Small intestine (tissue), 16 donors: ENCODE data around the gene AKAP5. TPM values are rescaled to one million over a fixed set of nuclear protein-coding genes. Genes with fewer than 3 reads are reported as not detected.
A peak's percentile ranks its signal among the peaks of the same experiment; 100 is the strongest.

Experiments
- DNase-seq, 2 donors: peaks; one replicate each; pipeline versions ENCODE4 v3.0.0 to v3.0.0-alpha.2; 2013
- FAIRE-seq: peaks from 2 replicates; lab custom pipeline; 2012; peaks lifted over from hg19 to GRCh38; lab: Jason Lieb, UNC
- H3K27ac ChIP-seq, 3 donors: one replicate each; pipeline ENCODE4 v1.5.1; 2013; ENCODE audit warnings: low read length in 2 of 3, mild to moderate bottlenecking in 2 of 3, control low read depth in 1 of 3, inconsistent platforms in 1 of 3, low read depth in 1 of 3, moderate library complexity in 1 of 3
- H3K27me3 ChIP-seq, 3 donors: one replicate each; pipeline ENCODE4 v1.6.1; 2013; ENCODE audit warnings: low read length in 3 of 3, inconsistent platforms in 1 of 3; ENCODE audit not compliant: control insufficient read depth in 3 of 3, insufficient read depth in 3 of 3
- H3K36me3 ChIP-seq, 3 donors: one replicate each; pipeline ENCODE4 v1.6.1; 2013; ENCODE audit warnings: low read length in 3 of 3, inconsistent platforms in 1 of 3, low read depth in 1 of 3, mild to moderate bottlenecking in 1 of 3, moderate library complexity in 1 of 3; ENCODE audit not compliant: control insufficient read depth in 3 of 3, insufficient read depth in 2 of 3
- H3K4me1 ChIP-seq, 3 donors: one replicate each; pipeline ENCODE4 v1.6.1; 2013; ENCODE audit warnings: low read length in 2 of 3, inconsistent platforms in 1 of 3, low read depth in 1 of 3, mild to moderate bottlenecking in 1 of 3, moderate library complexity in 1 of 3; ENCODE audit not compliant: control insufficient read depth in 3 of 3, insufficient read depth in 2 of 3
- H3K4me3 ChIP-seq, 3 donors: one replicate each; pipeline ENCODE4 v1.5.1; 2013; ENCODE audit warnings: low read length in 3 of 3, control low read depth in 1 of 3, inconsistent platforms in 1 of 3, low read depth in 1 of 3, mild to moderate bottlenecking in 1 of 3, moderate library complexity in 1 of 3
- H3K9me3 ChIP-seq, 2 donors: one replicate each; pipeline ENCODE4 v1.6.1; 2013; ENCODE audit warnings: low read depth in 1 of 2, low read length in 1 of 2; ENCODE audit not compliant: control insufficient read depth in 2 of 2, insufficient read depth in 1 of 2
- WGBS, 3 donors: extraction: QIAGEN DNeasy Blood & Tissue Kit; methylation state at CpG; one replicate each; pipeline ENCODE4 v1.1.7; 2013; 5-methylcytosine and 5-hydroxymethylcytosine counted together
- long read RNA-seq, 10 donors: transcript quantifications; one replicate each; lab custom pipeline, GENCODE V29; 2026
- polyA plus RNA-seq, 4 donors: library from polyadenylated mRNA; stranded (reverse) in 3 of 4; unstranded in 1 of 4; fragments of 200-250 nt in 3 of 4; fragments of 120-200 nt in 1 of 4; gene quantifications; one replicate each; pipeline versions ENCODE4 v1.2.1 to v1.2.3, GENCODE V29; 2013
- donor health status: healthy with polysubstance abuse.
- donor health status: control.
- donor health status: control.
- donor health status: Bipolar disorder and iron deficiency.
- donor health status: healthy.

AKAP5 gene, protein sequence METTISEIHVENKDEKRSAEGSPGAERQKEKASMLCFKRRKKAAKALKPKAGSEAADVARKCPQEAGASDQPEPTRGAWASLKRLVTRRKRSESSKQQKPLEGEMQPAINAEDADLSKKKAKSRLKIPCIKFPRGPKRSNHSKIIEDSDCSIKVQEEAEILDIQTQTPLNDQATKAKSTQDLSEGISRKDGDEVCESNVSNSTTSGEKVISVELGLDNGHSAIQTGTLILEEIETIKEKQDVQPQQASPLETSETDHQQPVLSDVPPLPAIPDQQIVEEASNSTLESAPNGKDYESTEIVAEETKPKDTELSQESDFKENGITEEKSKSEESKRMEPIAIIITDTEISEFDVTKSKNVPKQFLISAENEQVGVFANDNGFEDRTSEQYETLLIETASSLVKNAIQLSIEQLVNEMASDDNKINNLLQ
- polyA plus RNA-seq: 1 to 10 TPM in 1 of 4 donors, under 1 TPM in 3; 0.27 to 6.9 (median 0.58) TPM
- long read RNA-seq, donor 1: 0 reads
- long read RNA-seq, donor 2, partial matches to known transcripts: 0 of 1 reads
- long read RNA-seq, donor 2, other reads (novel, unspliced or antisense): 0 of 1 reads
- long read RNA-seq, donor 3, full-length matches to known transcripts: 3 of 3 reads
- long read RNA-seq, donor 3, partial matches to known transcripts: 0 of 3 reads
- long read RNA-seq, donor 3, other reads (novel, unspliced or antisense): 0 of 3 reads
- long read RNA-seq, donor 4, partial matches to known transcripts: 0 of 1 reads
- long read RNA-seq, donor 4, other reads (novel, unspliced or antisense): 0 of 1 reads
- long read RNA-seq, donor 5, full-length matches to known transcripts: 2 of 2 reads
- long read RNA-seq, donor 5, partial matches to known transcripts: 0 of 2 reads
- long read RNA-seq, donor 5, other reads (novel, unspliced or antisense): 0 of 2 reads
- long read RNA-seq, donor 6, partial matches to known transcripts: 0 of 1 reads
- long read RNA-seq, donor 6, other reads (novel, unspliced or antisense): 0 of 1 reads
- long read RNA-seq, donor 7: 0 reads
- long read RNA-seq, donor 8: 0 reads
- long read RNA-seq, donor 9, full-length matches to known transcripts: 1 of 1 reads
- long read RNA-seq, donor 9, partial matches to known transcripts: 0 of 1 reads
- long read RNA-seq, donor 9, other reads (novel, unspliced or antisense): 0 of 1 reads
- long read RNA-seq, donor 10, full-length matches to known transcripts: 8 of 8 reads
- long read RNA-seq, donor 10, partial matches to known transcripts: 0 of 8 reads
- long read RNA-seq, donor 10, other reads (novel, unspliced or antisense): 0 of 8 reads

DNA sequence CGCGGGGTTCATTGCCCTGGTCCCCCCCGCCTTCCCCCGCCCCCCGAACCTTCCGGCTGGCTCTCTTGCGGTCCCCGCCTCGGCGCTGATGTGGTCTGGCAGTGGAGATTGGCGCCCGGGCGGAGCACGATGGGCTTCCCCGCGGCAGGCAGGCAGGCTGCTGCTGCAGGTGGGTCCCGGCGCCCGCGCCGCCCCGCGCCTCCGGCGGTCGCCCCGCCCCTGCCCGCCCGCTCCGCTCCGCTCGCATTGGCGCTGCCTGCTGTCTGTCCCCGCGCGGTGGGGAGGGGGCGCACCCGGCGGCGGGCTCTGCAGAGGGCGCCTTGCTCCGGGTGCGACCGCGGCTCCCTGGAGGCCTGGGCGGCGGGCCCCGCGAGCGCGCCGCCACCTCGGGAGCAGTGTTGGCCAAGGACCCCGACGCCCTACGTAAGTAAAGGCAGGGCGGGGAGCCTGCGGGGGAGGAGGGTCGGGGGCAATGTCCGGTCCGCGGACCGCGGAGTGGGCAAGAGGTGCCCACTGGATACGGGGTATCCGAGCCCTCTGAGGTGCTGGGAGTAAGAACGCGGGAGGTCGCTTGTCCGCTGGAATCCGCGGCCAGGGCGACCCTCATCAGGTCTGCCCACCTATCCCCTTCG, at the start of gene AKAP5:
TSS of gene AKAP5 (plus strand) at position 309 of the 632 bp plus-strand sequence. CDS start 2,896 bp downstream, outside the sequence.
- FAIRE-seq (no peak), DNase-seq (peak; percentile 27 to 83)
- WGBS, 3 donors: 1% methylated on average over 24 to 74 of the region's 74 CpGs
- Histone ChIP-seq H3K9me3 (no peaks in the 10 kb centered on the region), H3K27me3 (no peaks in the 10 kb centered on the region), H3K27ac (peak within 1 kb of the TSS; percentile 24 to 52 (median 33)), H3K4me1 (peaks cover 0 to 7% (median 0%) of the 10 kb centered on the region in 3 donors), H3K36me3 (peaks cover 0 to 2% (median 0%) of the 10 kb centered on the region in 3 donors), H3K4me3 (peak within 1 kb of the TSS; percentile 64 to 85 (median 65))

DNA sequence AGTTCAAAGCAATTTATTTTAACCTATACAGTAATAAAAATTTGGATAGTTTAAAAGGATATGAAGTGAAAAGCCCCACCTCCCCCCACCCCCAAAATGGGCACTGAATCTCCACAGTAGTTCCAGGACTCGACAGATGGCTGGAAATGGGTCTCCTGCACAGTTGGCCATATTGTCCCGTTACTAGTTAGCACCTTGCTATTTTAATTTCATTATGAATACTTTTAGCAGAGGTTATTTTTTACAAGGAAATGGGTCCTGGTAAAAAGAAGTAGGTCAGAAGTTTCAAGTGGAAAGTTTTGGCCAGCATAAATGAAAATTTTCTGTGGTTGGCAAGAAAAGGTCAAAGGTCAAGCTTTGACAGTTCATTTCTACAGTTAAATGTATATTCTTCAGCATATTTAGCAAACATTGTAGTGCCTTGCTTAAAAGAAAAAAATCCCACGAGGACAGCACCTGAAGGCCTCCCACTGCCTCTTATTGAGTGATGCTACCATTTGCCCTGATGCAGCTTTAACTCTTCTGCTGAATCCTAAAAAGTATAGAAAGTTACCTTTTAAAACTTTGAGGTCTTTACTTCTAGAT, 48.9 kb upstream of the AKAP5 start:
- no peaks in the 10 kb centered on the region for H3K9me3 ChIP-seq
- H3K27ac ChIP-seq: no peak overlapping the region
- FAIRE-seq (no peak), DNase-seq (no peak)
- no peaks in the 10 kb centered on the region for H3K4me1 ChIP-seq
- no peaks in the 10 kb centered on the region for H3K27me3 ChIP-seq
- H3K4me3 ChIP-seq: no peak overlapping the region
- peaks cover 4 to 58% (median 13%) of the 10 kb centered on the region in 3 donors for H3K36me3 ChIP-seq
- WGBS, 3 donors: 74 to 77% (median 76%) methylated on average over 3 of the region's 3 CpGs

DNA sequence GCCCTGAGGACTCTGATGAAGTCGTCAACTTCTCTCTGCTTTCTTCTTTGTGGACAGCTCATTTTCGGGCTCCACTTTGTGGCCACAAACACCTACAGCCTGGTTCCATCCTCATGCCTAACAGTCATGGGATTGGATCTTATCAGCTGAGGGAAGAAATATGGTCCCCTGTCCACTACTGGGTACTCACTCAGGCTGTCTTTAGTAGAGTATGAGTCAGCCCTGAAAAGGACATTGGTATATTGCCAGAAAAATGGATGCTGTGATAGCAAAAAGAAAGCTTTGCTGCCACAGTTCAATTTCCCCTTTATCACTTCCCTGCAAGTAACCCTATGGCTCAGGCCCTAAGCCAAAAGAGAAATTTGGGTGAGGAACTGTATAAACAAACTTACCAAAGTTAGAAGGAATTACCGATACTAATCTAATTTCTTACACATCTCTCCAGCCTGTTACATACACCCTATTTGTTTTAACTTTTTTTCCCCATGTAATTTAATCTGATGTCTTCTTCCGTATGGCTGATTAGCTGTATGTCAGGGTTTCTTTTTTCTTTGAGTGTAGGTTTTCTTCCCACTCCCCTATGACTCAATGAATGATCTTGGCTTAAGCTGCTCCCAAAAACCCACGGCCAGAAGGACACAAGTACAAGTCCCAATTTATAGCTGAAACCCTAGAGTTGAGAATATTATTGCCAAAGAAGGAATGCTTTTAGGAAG, 48.1 kb upstream of the AKAP5 start:
- H3K36me3 ChIP-seq: peaks cover 4 to 55% (median 10%) of the 10 kb centered on the region in 3 donors
- FAIRE-seq: no peak

DNA sequence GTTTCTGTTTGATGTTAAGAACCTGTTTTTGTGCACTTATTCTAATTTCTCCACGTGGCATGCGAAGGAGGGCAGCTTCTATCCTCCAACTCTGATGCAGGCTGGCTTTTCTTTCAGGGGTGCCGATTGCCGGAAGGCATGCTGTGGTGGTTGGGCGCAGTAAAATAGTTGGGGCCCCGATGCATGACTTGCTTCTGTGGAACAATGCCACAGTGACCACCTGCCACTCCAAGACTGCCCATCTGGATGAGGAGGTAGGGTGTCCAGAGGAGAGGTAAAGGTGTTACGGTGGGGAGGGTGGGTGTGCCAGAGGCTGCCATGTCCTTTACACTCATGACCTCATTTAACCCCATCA, 47.6 kb upstream of the AKAP5 start:
- no peak overlapping the region for H3K4me3 ChIP-seq
- no peaks in the 10 kb centered on the region for H3K9me3 ChIP-seq
- H3K27ac ChIP-seq: no peak overlapping the region
- no peaks in the 10 kb centered on the region for H3K27me3 ChIP-seq
- WGBS, 3 donors: 96 to 100% (median 96%) methylated on average over 7 of the region's 7 CpGs
- H3K4me1 ChIP-seq: no peaks in the 10 kb centered on the region
- H3K36me3 ChIP-seq: peaks cover 4 to 54% (median 10%) of the 10 kb centered on the region in 3 donors
- FAIRE-seq: no peak
- no peak for DNase-seq

More for the DNA sequence above, 48.1 kb upstream of the AKAP5 start:
- Histone ChIP-seq H3K27me3 (no peaks in the 10 kb centered on the region), H3K9me3 (no peaks in the 10 kb centered on the region), H3K4me3 (no peak overlapping the region), H3K27ac (no peak overlapping the region), H3K4me1 (no peaks in the 10 kb centered on the region)
- 89 to 93% (median 92%) methylated on average over 5 of the region's 5 CpGs for WGBS, 3 donors
- DNase-seq: no peak

DNA sequence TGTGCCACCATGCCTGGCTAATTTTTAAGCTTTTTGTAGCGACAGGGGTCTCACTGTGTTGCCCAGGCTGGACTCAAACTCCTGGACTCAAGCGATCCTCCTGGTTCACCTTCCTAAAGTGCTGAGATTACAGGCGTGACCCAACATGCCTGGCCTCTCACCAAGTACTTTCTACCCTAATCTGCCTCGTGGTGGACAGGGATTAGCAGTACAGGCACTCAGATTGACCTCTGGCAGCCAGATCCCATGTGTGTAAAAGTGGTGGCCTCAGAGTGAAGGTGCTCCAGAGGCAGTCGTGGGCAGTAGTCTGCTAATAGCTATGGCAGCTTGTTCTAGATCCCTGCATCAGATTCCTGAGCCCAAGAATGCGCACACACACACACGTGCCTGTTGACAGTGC, 46.3 kb upstream of the AKAP5 start:
- FAIRE-seq: no peak
- Histone ChIP-seq H3K36me3 (peaks cover 7 to 52% (median 10%) of the 10 kb centered on the region in 3 donors), H3K4me3 (no peak overlapping the region), H3K27ac (no peak overlapping the region), H3K9me3 (no peaks in the 10 kb centered on the region), H3K4me1 (no peaks in the 10 kb centered on the region), H3K27me3 (no peaks in the 10 kb centered on the region)
- DNase-seq: no peak
- WGBS, 3 donors: 85 to 91% (median 90%) methylated on average over 7 of the region's 7 CpGs

DNA sequence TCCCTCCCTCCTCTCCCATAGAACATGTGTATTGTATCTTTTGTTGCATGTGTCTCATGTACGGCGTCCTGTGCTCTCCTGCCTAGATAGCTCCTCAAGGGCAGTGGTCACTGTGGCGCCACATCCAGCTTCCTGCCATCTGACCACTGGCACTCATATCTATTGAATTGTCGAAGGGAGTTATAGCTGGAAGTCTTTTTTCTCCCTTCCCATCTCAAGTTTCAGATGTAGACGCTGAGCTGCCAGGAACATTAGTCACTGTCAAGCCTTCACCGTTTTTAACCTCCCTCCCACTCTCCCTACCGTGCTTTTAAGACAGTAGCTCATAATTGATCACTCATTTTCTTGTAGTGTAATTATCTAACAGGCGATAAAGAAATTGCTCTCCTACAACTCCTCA, 44.1 kb upstream of the AKAP5 start:
- Histone ChIP-seq H3K4me3 (no peak overlapping the region), H3K27me3 (no peaks in the 10 kb centered on the region), H3K36me3 (peaks cover 7 to 49% (median 7%) of the 10 kb centered on the region in 3 donors), H3K4me1 (no peaks in the 10 kb centered on the region), H3K9me3 (no peaks in the 10 kb centered on the region), H3K27ac (no peak overlapping the region)
- DNase-seq (no peak), FAIRE-seq (no peak)
- WGBS, 3 donors: 68 to 77% (median 75%) methylated on average over 8 of the region's 8 CpGs

DNA sequence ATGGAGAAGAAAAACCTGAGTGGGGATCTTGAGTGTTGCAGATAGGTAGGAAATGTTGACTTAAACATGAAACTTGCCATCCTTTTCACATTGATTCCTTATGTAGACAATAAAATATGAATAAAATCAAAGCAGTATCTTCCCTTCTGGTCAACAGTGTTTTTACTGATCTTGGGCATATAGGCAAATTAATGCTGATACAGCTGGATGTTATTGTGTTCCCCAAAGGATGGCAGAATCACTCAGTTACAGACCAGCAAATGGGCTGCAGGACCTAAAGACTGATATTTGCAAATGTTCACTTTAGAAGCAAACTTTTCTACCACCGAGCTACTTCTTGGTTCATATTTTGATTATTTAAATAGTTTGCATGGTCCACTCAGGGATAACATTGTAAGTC, 43.3 kb upstream of the AKAP5 start:
- H3K36me3 ChIP-seq: peaks cover 5 to 46% (median 7%) of the 10 kb centered on the region in 3 donors
- DNase-seq (no peak), FAIRE-seq (no peak)
- no peaks in the 10 kb centered on the region for H3K27me3 ChIP-seq
- no peak overlapping the region for H3K4me3 ChIP-seq
- 92 to 94% (median 94%) methylated on average over 1 of the region's 1 CpG for WGBS, 3 donors
- no peaks in the 10 kb centered on the region for H3K4me1 ChIP-seq
- H3K9me3 ChIP-seq: no peaks in the 10 kb centered on the region
- no peak overlapping the region for H3K27ac ChIP-seq
